WTC11 (cell line): Measurements from ENCODE around the gene ABHD12. TPM values are rescaled to one million over a fixed set of nuclear protein-coding genes. Genes with fewer than 3 reads are reported as not detected.

ENCODE experiments used
- ATAC-seq: fragments of 200-7000 bp; cut with Tn5 transposase; 2 replicates; pipeline ENCODE4 v1.10.0; 2021; ENCODE audit warnings: mild to moderate bottlenecking, moderate library complexity
- Bru-seq: library from RNA; stranded (reverse); fragments of 400-500 nt; gene quantifications from one replicate; lab custom pipeline; 2021; lab: Mats Ljungman, UMichigan
- CTCF ChIA-PET: fragments of 300-600 bp; sonication (Branson Sonifier 250); formaldehyde crosslinking; loops from one replicate; lab custom pipeline; 2021; ENCODE audit warnings: antibody characterized with exemption; lab: Charles Lee
- POLR2A ChIA-PET: fragments of 350-600 bp; sonication (Branson Sonifier 250); formaldehyde crosslinking; loops from one replicate; lab custom pipeline; 2021; ENCODE audit warnings: antibody characterized with exemption; lab: Charles Lee
- DNase-seq: peaks from one replicate; pipeline ENCODE4 v3.0.0; 2021; ENCODE audit warnings: low spot score
- H3K27ac Mint-ChIP-seq: 2 replicates; pipeline ENCODE4 v1.8.0; 2021; ENCODE audit warnings: mixed read lengths
- H3K27me3 Mint-ChIP-seq: 2 replicates; pipeline ENCODE4 v1.8.0; 2021; ENCODE audit warnings: low read depth, mild to moderate bottlenecking, moderate library complexity, mixed read lengths
- H3K36me3 Mint-ChIP-seq: 2 replicates; pipeline ENCODE4 v1.8.0; 2021; ENCODE audit warnings: mixed read lengths
- H3K4me1 Mint-ChIP-seq: 2 replicates; pipeline ENCODE4 v1.8.0; 2022; ENCODE audit warnings: mixed read lengths
- H3K4me3 Mint-ChIP-seq: 2 replicates; pipeline ENCODE4 v1.8.0; 2021; ENCODE audit warnings: mild to moderate bottlenecking, moderate library complexity, mixed read lengths
- H3K9me3 Mint-ChIP-seq: 2 replicates; pipeline ENCODE4 v1.8.0; 2021; ENCODE audit warnings: mixed read lengths
- CREM ChIP-seq: sonication (generic); formaldehyde crosslinking; IDR thresholded peaks from 2 replicates; pipeline ENCODE4 v1.8.1; 2022; ENCODE audit warnings: mild to moderate bottlenecking, missing genetic modification reagents, moderate library complexity
- ELF4 ChIP-seq: sonication (generic); formaldehyde crosslinking; IDR thresholded peaks from 2 replicates; pipeline ENCODE4 v1.8.1; 2022; ENCODE audit warnings: low read depth, mild to moderate bottlenecking, moderate library complexity, missing genetic modification reagents
- ETV6 ChIP-seq: sonication (generic); formaldehyde crosslinking; IDR thresholded peaks from 2 replicates; pipeline ENCODE4 v1.8.1; 2022; ENCODE audit warnings: mild to moderate bottlenecking, missing genetic modification reagents
- FOXK1 ChIP-seq: sonication (generic); formaldehyde crosslinking; IDR thresholded peaks from 2 replicates; pipeline ENCODE4 v1.8.0; 2022; ENCODE audit warnings: mild to moderate bottlenecking, moderate library complexity, missing genetic modification reagents
- GABPB1 ChIP-seq: sonication (generic); formaldehyde crosslinking; IDR thresholded peaks from 2 replicates; pipeline ENCODE4 v1.8.1; 2023; ENCODE audit warnings: mild to moderate bottlenecking, missing genetic modification reagents
- HMGA2 ChIP-seq: fragments of 250-450 bp; sonication (Bioruptor Pico); IDR thresholded peaks from 2 replicates; pipeline ENCODE4 v1.4.0; 2021; ENCODE audit warnings: mild to moderate bottlenecking, moderate library complexity
- IRF2 ChIP-seq: sonication (generic); formaldehyde crosslinking; IDR thresholded peaks from 2 replicates; pipeline ENCODE4 v1.8.0; 2022; ENCODE audit warnings: low read depth, missing genetic modification reagents, borderline replicate concordance
- KAT7 ChIP-seq: sonication (generic); formaldehyde crosslinking; IDR thresholded peaks from 2 replicates; pipeline ENCODE4 v1.8.1; 2023; ENCODE audit warnings: missing genetic modification reagents, mild to moderate bottlenecking, borderline replicate concordance
- MYBL2 ChIP-seq: sonication (generic); formaldehyde crosslinking; IDR thresholded peaks from 2 replicates; pipeline ENCODE4 v1.8.1; 2023; ENCODE audit warnings: mild to moderate bottlenecking, moderate library complexity, missing genetic modification reagents
- NFYB ChIP-seq: sonication (generic); formaldehyde crosslinking; conservative IDR thresholded peaks from 2 replicates; pipeline ENCODE4 v1.8.0; 2022; ENCODE audit warnings: low read depth, missing genetic modification reagents
- PREB ChIP-seq: sonication (generic); formaldehyde crosslinking; IDR thresholded peaks from 2 replicates; pipeline ENCODE4 v1.8.1; 2022; ENCODE audit warnings: mild to moderate bottlenecking, missing genetic modification reagents, moderate library complexity, borderline replicate concordance
- SMAD4 ChIP-seq: sonication (generic); formaldehyde crosslinking; IDR thresholded peaks from 2 replicates; pipeline ENCODE4 v1.8.0; 2022; ENCODE audit warnings: mild to moderate bottlenecking, missing genetic modification reagents
- SP1 ChIP-seq: sonication (generic); formaldehyde crosslinking; conservative IDR thresholded peaks from 2 replicates; pipeline ENCODE4 v1.8.1; 2022; ENCODE audit warnings: missing genetic modification reagents
- TEAD1 ChIP-seq: sonication (generic); formaldehyde crosslinking; IDR thresholded peaks from 2 replicates; pipeline ENCODE4 v1.8.0; 2022; ENCODE audit warnings: mild to moderate bottlenecking, missing genetic modification reagents
- TP53 ChIP-seq: sonication (generic); formaldehyde crosslinking; IDR thresholded peaks from 2 replicates; pipeline ENCODE4 v1.8.1; 2023; ENCODE audit warnings: mild to moderate bottlenecking, missing genetic modification reagents
- USF2 ChIP-seq: sonication (generic); formaldehyde crosslinking; IDR thresholded peaks from 2 replicates; pipeline ENCODE4 v1.8.1; 2023; ENCODE audit warnings: mild to moderate bottlenecking, missing genetic modification reagents, moderate library complexity
- ZNF281 ChIP-seq: sonication (generic); formaldehyde crosslinking; IDR thresholded peaks from 2 replicates; pipeline ENCODE4 v1.8.0; 2023; ENCODE audit warnings: mild to moderate bottlenecking, missing genetic modification reagents
- ZNF416 ChIP-seq: fragments of 250-450 bp; sonication (Bioruptor Pico); IDR thresholded peaks from 2 replicates; pipeline ENCODE4 v1.9.0; 2021; ENCODE audit warnings: mild to moderate bottlenecking, inconsistent platforms
- long read RNA-seq, 3 experiments: library from RNA in 1 of 3; library from capped mRNA in 1 of 3; library from polyadenylated mRNA in 1 of 3; unstranded in 2 of 3; stranded (forward) in 1 of 3; transcript quantifications; one replicate each; pipeline ENCODE4 v2.0.0, GENCODE V29; 2021
- total RNA-seq: library from RNA; stranded (reverse); gene quantifications from 3 replicates; pipeline ENCODE4 v1.2.3, GENCODE V29; 2021
- TF ChIP-seq, protein P1 (sequence below): sonication (generic); formaldehyde crosslinking; IDR thresholded peaks from 2 replicates; pipeline ENCODE4 v1.8.0; 2022; ENCODE audit warnings: mild to moderate bottlenecking, missing genetic modification reagents
- TF ChIP-seq, protein P2 (sequence below): sonication (generic); formaldehyde crosslinking; IDR thresholded peaks from 2 replicates; pipeline ENCODE4 v1.8.0; 2022; ENCODE audit warnings: mild to moderate bottlenecking, missing genetic modification reagents

ABHD12 gene
- total RNA-seq (63.1 to 68.7 TPM (median 68.2 TPM) in 3 replicates), Bru-seq, nascent RNA (percentile 77 among the genes with signal in this experiment)
- long read RNA-seq, experiment 1, transcript ABHD12-202 (13 exons, 1,725 nt), result minor isoform, 23 of 540 reads
- long read RNA-seq, experiment 1, transcript ABHD12-201 (13 exons, 2,117 nt), result major isoform, 430 of 540 reads
- long read RNA-seq, experiment 1, partial matches to known transcripts, result 27 of 540 reads
- long read RNA-seq, experiment 1, other reads (novel, unspliced or antisense), result 60 of 540 reads
- long read RNA-seq, experiment 2, partial matches to known transcripts, result 26 of 106 reads
- long read RNA-seq, experiment 2, other reads (novel, unspliced or antisense), result 80 of 106 reads
- long read RNA-seq, experiment 3, partial matches to known transcripts, result 4 of 4 reads
- long read RNA-seq, experiment 3, other reads (novel, unspliced or antisense), result 0 of 4 reads

DNA sequence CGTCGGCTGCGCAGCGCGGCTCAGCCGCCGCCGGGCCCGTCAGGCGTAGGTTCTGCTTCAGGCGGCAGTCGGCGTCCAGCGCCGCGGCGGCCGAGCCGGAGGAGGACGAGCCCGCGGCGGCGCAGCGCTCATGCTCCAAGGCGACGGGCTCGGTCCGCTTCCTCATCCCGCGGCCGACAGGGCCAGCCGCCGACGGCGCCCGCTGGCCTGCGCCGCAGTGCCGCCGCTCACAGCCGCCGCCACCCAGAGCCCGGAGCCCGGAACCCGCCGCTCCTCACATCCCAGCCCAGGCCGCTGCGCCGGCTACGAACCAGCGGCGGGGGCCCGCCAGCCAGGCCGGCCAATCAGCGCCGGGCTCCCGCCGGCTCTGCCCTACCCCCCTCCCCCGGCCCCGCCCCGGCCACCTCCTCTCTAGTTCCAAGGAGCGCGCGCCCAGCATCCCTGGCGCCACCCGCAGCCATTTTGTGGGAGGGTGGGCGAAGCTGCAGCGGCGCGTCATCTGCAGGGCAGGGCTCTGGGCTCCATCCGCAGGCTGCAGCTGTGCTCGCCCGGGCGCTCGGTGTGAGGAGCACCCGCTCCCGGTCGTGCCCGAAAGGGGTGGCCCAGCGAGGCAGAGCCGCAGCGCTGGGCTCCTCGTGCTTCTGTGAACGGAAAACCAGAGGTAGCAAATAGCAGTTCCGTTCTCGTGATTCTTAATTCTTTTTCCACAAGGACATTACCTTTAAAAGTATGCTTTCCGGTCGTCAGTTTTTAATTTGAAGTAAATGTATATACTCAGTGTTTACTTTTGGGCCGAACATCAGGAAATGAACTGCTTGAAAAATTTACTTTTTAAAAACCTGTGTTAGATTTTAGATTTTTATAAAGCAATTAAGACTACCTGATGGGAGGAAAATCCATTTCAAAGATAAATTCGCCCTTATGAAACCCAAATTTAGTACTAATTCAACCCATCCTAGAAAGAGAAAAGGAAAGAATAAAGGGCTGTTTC is at the start of gene ABHD12:
Gene ABHD12 (minus strand): TSS at position 298 of the 991 bp plus-strand sequence. CDS start 132 bp downstream, at position 166.
- H3K36me3 Mint-ChIP-seq, result peaks cover 10% of the 10 kb centered on the region
- ChIA-PET CTCF (interaction anchor here (0.6 to 1.7 kb wide), 11 partner anchors 8 to 415 kb away, joined by 3 to 14 read pairs (median 4); partner anchors contain the start of genes GINS1 and PYGB), POLR2A (interaction anchor here (0.6 to 1.7 kb wide), 2 partner anchors 16 to 308 kb away, joined by 4 to 11 read pairs; partner anchors contain the start of gene GINS1)
- H3K9me3 Mint-ChIP-seq, result peaks cover 4% of the 10 kb centered on the region; the same call in 1 of the 2 replicates
- DNase-seq, result peak; percentile 97
- peak within 1 kb of the TSS; percentile 86 for H3K4me3 Mint-ChIP-seq
- TF ChIP-seq GABPB1 (CRISPR knock-in tag), result peak; percentile 74
- TF ChIP-seq CREM (CRISPR knock-in tag), result peak; percentile 54; the same call in 1 of the 2 replicates
- peak; percentile 62; the same call in 1 of the 2 replicates for TF ChIP-seq ZNF281 (CRISPR knock-in tag)
- no peak for TF ChIP-seq IRF2
- no peak for TF ChIP-seq SMAD4 (CRISPR knock-in tag)
- TF ChIP-seq TP53 (CRISPR knock-in tag), result peak; percentile 56; the same call in 1 of the 2 replicates
- 0 out of 2 replicates have a peak, but pooled peaks have one; percentile 14 for TF ChIP-seq NFYB
- TF ChIP-seq, protein P1, sequence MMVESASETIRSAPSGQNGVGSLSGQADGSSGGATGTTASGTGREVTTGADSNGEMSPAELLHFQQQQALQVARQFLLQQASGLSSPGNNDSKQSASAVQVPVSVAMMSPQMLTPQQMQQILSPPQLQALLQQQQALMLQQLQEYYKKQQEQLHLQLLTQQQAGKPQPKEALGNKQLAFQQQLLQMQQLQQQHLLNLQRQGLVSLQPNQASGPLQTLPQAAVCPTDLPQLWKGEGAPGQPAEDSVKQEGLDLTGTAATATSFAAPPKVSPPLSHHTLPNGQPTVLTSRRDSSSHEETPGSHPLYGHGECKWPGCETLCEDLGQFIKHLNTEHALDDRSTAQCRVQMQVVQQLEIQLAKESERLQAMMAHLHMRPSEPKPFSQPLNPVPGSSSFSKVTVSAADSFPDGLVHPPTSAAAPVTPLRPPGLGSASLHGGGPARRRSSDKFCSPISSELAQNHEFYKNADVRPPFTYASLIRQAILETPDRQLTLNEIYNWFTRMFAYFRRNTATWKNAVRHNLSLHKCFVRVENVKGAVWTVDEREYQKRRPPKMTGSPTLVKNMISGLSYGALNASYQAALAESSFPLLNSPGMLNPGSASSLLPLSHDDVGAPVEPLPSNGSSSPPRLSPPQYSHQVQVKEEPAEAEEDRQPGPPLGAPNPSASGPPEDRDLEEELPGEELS (CRISPR knock-in tag), result 0 out of 2 replicates have a peak, but pooled peaks have one; percentile 25
- TF ChIP-seq ETV6 (CRISPR knock-in tag), result peak; percentile 88
- TF ChIP-seq SP1 (CRISPR knock-in tag), result peak; percentile 85
- 0 out of 2 replicates have a peak, but pooled peaks have one; percentile 26 for TF ChIP-seq TEAD1 (CRISPR knock-in tag)
- no peak; the same call in 1 of the 2 replicates for TF ChIP-seq USF2 (CRISPR knock-in tag)
- TF ChIP-seq PREB (CRISPR knock-in tag), result 0 out of 2 replicates have a peak, but pooled peaks have one; percentile 3
- TF ChIP-seq ZNF416 (CRISPR knock-in tag), result 0 out of 2 replicates have a peak, but pooled peaks have one; percentile 58
- peak; percentile 64; the same call in 1 of the 2 replicates for TF ChIP-seq MYBL2 (CRISPR knock-in tag)
- TF ChIP-seq KAT7, result 0 out of 2 replicates have a peak, but pooled peaks have one; percentile 7
- peak; percentile 60; the same call in 1 of the 2 replicates for TF ChIP-seq FOXK1 (CRISPR knock-in tag)
- TF ChIP-seq, protein P2, sequence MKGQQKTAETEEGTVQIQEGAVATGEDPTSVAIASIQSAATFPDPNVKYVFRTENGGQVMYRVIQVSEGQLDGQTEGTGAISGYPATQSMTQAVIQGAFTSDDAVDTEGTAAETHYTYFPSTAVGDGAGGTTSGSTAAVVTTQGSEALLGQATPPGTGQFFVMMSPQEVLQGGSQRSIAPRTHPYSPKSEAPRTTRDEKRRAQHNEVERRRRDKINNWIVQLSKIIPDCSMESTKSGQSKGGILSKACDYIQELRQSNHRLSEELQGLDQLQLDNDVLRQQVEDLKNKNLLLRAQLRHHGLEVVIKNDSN (CRISPR knock-in tag), result peak; percentile 20; the same call in 1 of the 2 replicates
- 0 out of 2 replicates have a peak, but pooled peaks have one; percentile 14 for TF ChIP-seq ELF4
- no peak for TF ChIP-seq HMGA2 (CRISPR knock-in tag)
- no peaks in the 10 kb centered on the region for H3K27me3 Mint-ChIP-seq
- H3K27ac Mint-ChIP-seq, result peak within 1 kb of the TSS; percentile 95
- peak; percentile 93 for ATAC-seq
- H3K4me1 Mint-ChIP-seq, result peaks cover 12% of the 10 kb centered on the region
